ENCODE measurements around the gene PCP2. TPM values are rescaled to one million over a fixed set of nuclear protein-coding genes. Genes with fewer than 3 reads are reported as not detected.

Gene PCP2
- total RNA-seq, 5 donors from 2014 or later (not counting 1 experiment from before 2014, with no cell fraction given): 1.6 to 8.9 (median 5.9) TPM

GRCh38 chr19:7641290-7642276 is 8.1 kb upstream of the PCP2 start:
- Mint-ChIP-seq H3K27me3 (no peaks in the 10 kb centered on the region), H3K4me1 (peaks cover 25 to 30% (median 26%) of the 10 kb centered on the region in 3 donors), H3K4me3 (no peak overlapping the region), H3K9me3 (no peaks in the 10 kb centered on the region), H3K36me3 (peaks cover 17% of the 10 kb centered on the region), H3K27ac (no peak overlapping the region)
- Histone ChIP-seq H3K36me3 (ENCODE audit: control insufficient read depth in 2 of 2, extremely low read depth in 1 of 2, insufficient read depth in 1 of 2, low read length in 1 of 2) (peaks cover 9 to 34% of the 10 kb centered on the region in 2 donors), H3K4me1 (ENCODE audit: control insufficient read depth in 1 of 2, extremely low read depth in 1 of 2, insufficient read depth in 2 of 2, low read length in 2 of 2) (peaks cover 0 to 31% of the 10 kb centered on the region in 2 experiments), H3K4me3 (ENCODE audit: control insufficient read depth in 1 of 2, extremely low read depth in 1 of 2, low read length in 1 of 2) (no peak overlapping the region), H3K27ac (ENCODE audit: low read length) (no peak overlapping the region), H3K27me3 (replicated peaks in 1 of 2; ENCODE audit: control insufficient read depth in 2 of 2, extremely low read depth in 1 of 2, insufficient read depth in 2 of 2, low read length in 1 of 2) (peaks cover 0 to 2% of the 10 kb centered on the region in 2 experiments), H3K9me3 (no peaks in the 10 kb centered on the region)
- POLR2A ChIA-PET: interaction anchor here in 1 of 2 donors (0.5 kb wide), 1 partner anchor 218 kb away, joined by 4 read pairs; no protein-coding TSS in a partner anchor
- ATAC-seq (replicated peaks in 1 of 4) (no peak), DNase-seq (no peak)
- WGBS (ENCODE audit: insufficient coverage): 95% methylated on average over 19 of the region's 43 CpGs
- CTCF ChIA-PET: no interaction called here

- WGBS (ENCODE audit: insufficient coverage): 100% methylated on average over 5 of the region's 11 CpGs
- Histone ChIP-seq H3K27ac (ENCODE audit: low read length) (no peak overlapping the region), H3K4me1 (ENCODE audit: control insufficient read depth in 1 of 2, extremely low read depth in 1 of 2, insufficient read depth in 2 of 2, low read length in 2 of 2) (peaks cover 0 to 39% of the 10 kb centered on the region in 2 experiments), H3K27me3 (replicated peaks in 1 of 2; ENCODE audit: control insufficient read depth in 2 of 2, extremely low read depth in 1 of 2, insufficient read depth in 2 of 2, low read length in 1 of 2) (peaks cover 0 to 2% of the 10 kb centered on the region in 2 experiments), H3K9me3 (no peaks in the 10 kb centered on the region), H3K4me3 (ENCODE audit: control insufficient read depth in 1 of 2, extremely low read depth in 1 of 2, low read length in 1 of 2) (no peak overlapping the region), H3K36me3 (ENCODE audit: control insufficient read depth in 2 of 2, extremely low read depth in 1 of 2, insufficient read depth in 1 of 2, low read length in 1 of 2) (peaks cover 7 to 27% of the 10 kb centered on the region in 2 donors)
- Mint-ChIP-seq H3K9me3 (no peaks in the 10 kb centered on the region), H3K4me3 (no peak overlapping the region), H3K4me1 (peaks cover 32 to 36% (median 33%) of the 10 kb centered on the region in 3 donors), H3K27me3 (no peaks in the 10 kb centered on the region), H3K36me3 (peaks cover 15% of the 10 kb centered on the region), H3K27ac (no peak overlapping the region)
- POLR2A ChIA-PET: no interaction called here
- CTCF ChIA-PET: no interaction called here
- DNase-seq (no peak), ATAC-seq (replicated peaks in 1 of 4) (no peak)
These were observed 7.3 kb upstream of the PCP2 start for GRCh38 chr19:7640803-7641202.

- no peak for ATAC-seq (replicated peaks in 1 of 4)
- POLR2A ChIA-PET: no interaction called here
- Mint-ChIP-seq H3K27me3 (no peaks in the 10 kb centered on the region), H3K9me3 (no peaks in the 10 kb centered on the region), H3K4me1 (peaks cover 38 to 42% (median 41%) of the 10 kb centered on the region in 3 donors), H3K36me3 (peaks cover 12% of the 10 kb centered on the region), H3K4me3 (peak overlapping the region in 2 of 3 donors; percentile 31 to 80), H3K27ac (no peak overlapping the region)
- CTCF ChIA-PET: no interaction called here
- no peak overlapping the region for H3K27ac ChIP-seq (ENCODE audit: low read length)
- H3K4me3 ChIP-seq (ENCODE audit: control insufficient read depth in 1 of 2, extremely low read depth in 1 of 2, low read length in 1 of 2): no peak overlapping the region
- H3K9me3 ChIP-seq: no peaks in the 10 kb centered on the region
- WGBS (ENCODE audit: insufficient coverage): 96% methylated on average over 13 of the region's 13 CpGs
- no peak for DNase-seq
- H3K36me3 ChIP-seq (ENCODE audit: control insufficient read depth in 2 of 2, extremely low read depth in 1 of 2, insufficient read depth in 1 of 2, low read length in 1 of 2): peaks cover 4 to 23% of the 10 kb centered on the region in 2 donors
- peaks cover 0 to 2% of the 10 kb centered on the region in 2 experiments for H3K27me3 ChIP-seq (replicated peaks in 1 of 2; ENCODE audit: control insufficient read depth in 2 of 2, extremely low read depth in 1 of 2, insufficient read depth in 2 of 2, low read length in 1 of 2)
- peaks cover 0 to 45% of the 10 kb centered on the region in 2 experiments for H3K4me1 ChIP-seq (ENCODE audit: control insufficient read depth in 1 of 2, extremely low read depth in 1 of 2, insufficient read depth in 2 of 2, low read length in 2 of 2)
These were observed 6.4 kb upstream of the PCP2 start for GRCh38 chr19:7639863-7640348.

DNA sequence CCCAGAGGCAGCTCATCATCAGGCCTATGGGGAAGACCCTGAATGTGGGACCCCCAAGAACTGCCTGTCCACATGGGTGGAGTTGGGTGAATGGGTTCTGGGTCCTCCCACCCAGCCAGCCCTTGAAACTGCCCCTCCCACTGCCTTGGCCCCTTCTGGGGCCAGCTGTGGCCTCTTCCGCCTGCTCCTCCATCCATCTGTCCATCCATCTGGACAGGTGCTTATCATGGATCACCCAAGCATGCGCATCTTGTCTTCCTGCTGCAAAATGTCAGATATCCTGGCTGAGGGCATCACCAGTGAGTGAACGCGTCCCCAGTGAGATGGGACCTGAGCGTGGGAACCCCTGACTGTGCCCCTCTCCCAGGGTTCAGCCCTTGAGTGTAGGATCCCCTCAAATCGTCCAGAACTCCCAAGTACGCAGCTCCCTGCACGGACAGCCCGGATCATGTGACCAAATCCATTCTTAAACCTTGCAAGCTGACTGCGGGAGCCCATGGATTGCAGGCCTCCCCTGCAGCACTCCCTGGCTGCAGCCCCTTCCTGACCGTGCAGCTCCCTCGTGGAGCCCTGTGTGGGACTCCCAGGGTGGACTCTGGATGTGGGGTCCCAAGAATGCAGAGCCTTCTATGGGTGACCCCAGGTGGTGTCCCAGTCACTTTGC is 5.4 kb upstream of the PCP2 start:
- Histone ChIP-seq H3K27me3 (replicated peaks in 1 of 2; ENCODE audit: control insufficient read depth in 2 of 2, extremely low read depth in 1 of 2, insufficient read depth in 2 of 2, low read length in 1 of 2) (peaks cover 0 to 2% of the 10 kb centered on the region in 2 experiments), H3K4me3 (ENCODE audit: control insufficient read depth in 1 of 2, extremely low read depth in 1 of 2, low read length in 1 of 2) (no peak overlapping the region), H3K36me3 (ENCODE audit: control insufficient read depth in 2 of 2, extremely low read depth in 1 of 2, insufficient read depth in 1 of 2, low read length in 1 of 2) (peaks cover 4 to 16% of the 10 kb centered on the region in 2 donors), H3K27ac (ENCODE audit: low read length) (no peak overlapping the region), H3K4me1 (ENCODE audit: control insufficient read depth in 1 of 2, extremely low read depth in 1 of 2, insufficient read depth in 2 of 2, low read length in 2 of 2) (peaks cover 0 to 45% of the 10 kb centered on the region in 2 experiments), H3K9me3 (no peaks in the 10 kb centered on the region)
- Mint-ChIP-seq H3K4me3 (peak overlapping the region; percentile 44 to 80 (median 54)), H3K27ac (peak overlapping the region in 1 of 2 donors; percentile 68), H3K4me1 (peaks cover 38 to 45% (median 43%) of the 10 kb centered on the region in 3 donors), H3K27me3 (no peaks in the 10 kb centered on the region), H3K36me3 (peaks cover 12% of the 10 kb centered on the region), H3K9me3 (no peaks in the 10 kb centered on the region)
- WGBS (ENCODE audit: insufficient coverage): 97% methylated on average over 12 of the region's 12 CpGs
- CTCF ChIA-PET: no interaction called here
- ATAC-seq (replicated peaks in 1 of 4) (no peak), DNase-seq (no peak)
- POLR2A ChIA-PET: no interaction called here

DNA sequence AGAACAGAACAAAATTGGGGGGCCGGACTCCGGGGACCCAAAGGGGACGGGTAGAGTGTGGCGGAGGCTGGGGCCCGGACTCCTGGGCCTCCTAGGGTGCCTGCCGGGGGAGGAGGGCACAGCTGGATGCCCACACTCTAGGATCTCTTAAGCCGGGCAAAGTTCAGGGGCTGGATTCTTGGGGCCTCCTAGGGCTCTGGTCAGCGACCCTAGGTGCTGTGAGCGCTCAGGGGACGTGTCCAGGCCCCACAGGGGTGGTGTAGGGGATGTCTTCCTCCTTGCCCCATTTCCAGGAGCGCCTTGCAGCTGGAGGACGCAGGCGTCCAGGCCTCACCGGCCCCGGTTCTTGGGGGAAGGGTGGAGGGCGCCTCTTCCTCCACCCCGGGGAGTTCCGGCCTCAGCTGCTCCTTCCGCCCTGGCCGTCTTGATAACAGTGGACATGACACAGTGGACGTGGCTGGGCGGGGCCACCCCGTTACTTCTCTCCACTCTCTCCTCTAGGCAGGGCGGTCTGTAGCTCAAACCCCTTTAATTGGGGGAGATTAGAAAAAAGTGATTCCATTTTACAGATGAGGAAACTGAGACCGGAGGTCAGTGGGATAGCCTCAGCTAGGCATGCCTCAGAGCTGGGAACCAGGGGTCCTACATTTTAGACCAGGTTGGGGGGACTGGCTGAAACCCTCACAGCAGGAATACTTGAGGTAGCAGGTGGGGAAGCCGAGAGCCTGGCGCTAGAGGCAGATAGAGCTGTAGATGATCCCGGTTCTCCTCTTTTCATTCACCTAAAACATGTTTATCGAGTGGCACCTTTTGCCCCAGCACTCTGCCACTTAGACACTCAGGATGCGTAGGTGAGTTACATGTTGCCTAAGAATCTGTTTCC is 4.1 kb upstream of the PCP2 start:
- Mint-ChIP-seq H3K4me3 (peak overlapping the region; percentile 77 to 82 (median 80)), H3K4me1 (peaks cover 39 to 50% (median 43%) of the 10 kb centered on the region in 3 donors), H3K27me3 (no peaks in the 10 kb centered on the region), H3K9me3 (no peaks in the 10 kb centered on the region), H3K36me3 (peaks cover 12% of the 10 kb centered on the region), H3K27ac (peak overlapping the region; percentile 84 to 85)
- 14% methylated on average over 15 of the region's 30 CpGs for WGBS (ENCODE audit: insufficient coverage)
- ChIA-PET POLR2A (interaction anchor here (0.5 to 0.9 kb wide), 2 partner anchors 8 to 266 kb away, joined by 3 read pairs; partner anchors contain the start of genes MAP2K7 (in 1 of the 2) and PET100 (in 1 of the 2)), CTCF (interaction anchor here in 1 of 2 donors (1.2 kb wide), 1 partner anchor 43 kb away, joined by 3 read pairs; the partner anchor contains the start of gene TRAPPC5)
- ATAC-seq (replicated peaks in 1 of 4) (peak; percentile 3 to 22 (median 20)), DNase-seq (peak in 6 of 35 experiments; percentile 6 to 34 (median 18))
- Histone ChIP-seq H3K4me3 (ENCODE audit: control insufficient read depth in 1 of 2, extremely low read depth in 1 of 2, low read length in 1 of 2) (peak overlapping the region; percentile 80 to 85), H3K9me3 (no peaks in the 10 kb centered on the region), H3K36me3 (ENCODE audit: control insufficient read depth in 2 of 2, extremely low read depth in 1 of 2, insufficient read depth in 1 of 2, low read length in 1 of 2) (peaks cover 4 to 16% of the 10 kb centered on the region in 2 donors), H3K4me1 (ENCODE audit: control insufficient read depth in 1 of 2, extremely low read depth in 1 of 2, insufficient read depth in 2 of 2, low read length in 2 of 2) (peaks cover 0 to 45% of the 10 kb centered on the region in 2 experiments), H3K27ac (ENCODE audit: low read length) (peak overlapping the region; percentile 92), H3K27me3 (replicated peaks in 1 of 2; ENCODE audit: control insufficient read depth in 2 of 2, extremely low read depth in 1 of 2, insufficient read depth in 2 of 2, low read length in 1 of 2) (no peaks in the 10 kb centered on the region)

Measured in T-cell (primary cell).